Measurements from ENCODE around the gene APBB1IP.

Gene APBB1IP

DNA sequence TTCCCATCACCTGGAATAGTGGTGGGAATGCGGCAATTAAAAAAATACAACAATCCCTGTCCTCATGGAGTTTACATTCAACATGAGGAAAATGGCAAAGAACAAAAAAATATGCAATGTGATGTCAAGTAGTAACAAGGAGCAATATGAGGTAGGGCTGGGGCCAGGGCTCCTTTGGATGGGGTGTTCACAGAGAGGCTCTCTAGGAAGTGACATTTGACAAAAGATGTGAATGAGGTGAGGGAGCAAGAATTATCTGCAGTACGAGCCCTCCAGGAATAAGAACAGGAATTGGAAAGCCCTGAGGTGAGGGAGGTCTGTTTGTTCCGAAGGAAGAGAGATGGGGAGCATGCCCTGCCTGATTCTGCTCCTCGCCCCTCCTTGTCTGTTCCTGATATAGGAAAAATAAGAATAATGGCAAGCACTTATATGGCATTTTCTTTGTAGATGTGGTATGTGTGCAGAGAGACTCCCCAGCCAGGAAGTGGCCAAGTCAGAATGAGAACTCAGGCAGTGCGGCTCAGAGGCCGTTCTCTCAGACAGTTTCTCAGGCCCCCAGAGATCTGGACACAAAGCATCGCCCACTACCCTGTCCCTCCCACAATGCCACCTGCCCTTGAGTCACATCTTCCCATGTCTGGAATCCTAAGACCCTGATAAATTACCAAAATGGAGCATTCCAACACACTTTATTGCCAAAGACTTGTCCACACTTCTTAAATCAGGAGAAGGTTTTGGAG, 105.6 kb downstream of the APBB1IP start:
- H3K27ac ChIP-seq (ENCODE audit: low read depth, low read length) = no peak overlapping the region
- H3K4me1 ChIP-seq (ENCODE audit: control insufficient read depth in 1 of 2, insufficient read depth in 2 of 2, low read length in 2 of 2) = no peaks in the 10 kb centered on the region
- H3K9me3 ChIP-seq (ENCODE audit: control insufficient read depth in 1 of 2, low read length in 2 of 2) = no peaks in the 10 kb centered on the region
- no peaks in the 10 kb centered on the region for H3K36me3 ChIP-seq (ENCODE audit: control insufficient read depth in 1 of 2, insufficient read depth in 2 of 2, low read length in 2 of 2)
- no peak overlapping the region for H3K9ac ChIP-seq (ENCODE audit: low read depth in 1 of 2, low read length in 2 of 2)
- H3K27me3 ChIP-seq (ENCODE audit: control insufficient read depth in 1 of 2, insufficient read depth in 2 of 2, low read length in 2 of 2) = no peaks in the 10 kb centered on the region
- H3K4me3 ChIP-seq (ENCODE audit: low read depth in 1 of 2, low read length in 2 of 2) = no peak overlapping the region

GRCh38 chr10:26544932-26545331, 106.8 kb downstream of the APBB1IP start:
- no peaks in the 10 kb centered on the region for H3K9me3 ChIP-seq (ENCODE audit: control insufficient read depth in 1 of 2, low read length in 2 of 2)
- no peak overlapping the region for H3K4me3 ChIP-seq (ENCODE audit: low read depth in 1 of 2, low read length in 2 of 2)
- no peak overlapping the region for H3K9ac ChIP-seq (ENCODE audit: low read depth in 1 of 2, low read length in 2 of 2)
- H3K27ac ChIP-seq (ENCODE audit: low read depth, low read length) = no peak overlapping the region
- no peaks in the 10 kb centered on the region for H3K4me1 ChIP-seq (ENCODE audit: control insufficient read depth in 1 of 2, insufficient read depth in 2 of 2, low read length in 2 of 2)
- H3K27me3 ChIP-seq (ENCODE audit: control insufficient read depth in 1 of 2, insufficient read depth in 2 of 2, low read length in 2 of 2) = no peaks in the 10 kb centered on the region
- no peaks in the 10 kb centered on the region for H3K36me3 ChIP-seq (ENCODE audit: control insufficient read depth in 1 of 2, insufficient read depth in 2 of 2, low read length in 2 of 2)

GRCh38 chr10:26550774-26551526, 112.8 kb downstream of the APBB1IP start:
- no peak overlapping the region for H3K4me3 ChIP-seq (ENCODE audit: low read depth in 1 of 2, low read length in 2 of 2)
- H3K4me1 ChIP-seq (ENCODE audit: control insufficient read depth in 1 of 2, insufficient read depth in 2 of 2, low read length in 2 of 2) = peaks cover 0 to 6% of the 10 kb centered on the region in 2 donors
- H3K36me3 ChIP-seq (ENCODE audit: control insufficient read depth in 1 of 2, insufficient read depth in 2 of 2, low read length in 2 of 2) = peaks cover 0 to 4% of the 10 kb centered on the region in 2 donors
- no peaks in the 10 kb centered on the region for H3K27me3 ChIP-seq (ENCODE audit: control insufficient read depth in 1 of 2, insufficient read depth in 2 of 2, low read length in 2 of 2)
- no peak overlapping the region for H3K27ac ChIP-seq (ENCODE audit: low read depth, low read length)
- no peaks in the 10 kb centered on the region for H3K9me3 ChIP-seq (ENCODE audit: control insufficient read depth in 1 of 2, low read length in 2 of 2)
- H3K9ac ChIP-seq (ENCODE audit: low read depth in 1 of 2, low read length in 2 of 2) = peak overlapping the region in 1 of 2 donors; percentile 18

- Histone ChIP-seq H3K4me3 (ENCODE audit: low read depth in 1 of 2, low read length in 2 of 2) (no peak overlapping the region), H3K36me3 (ENCODE audit: control insufficient read depth in 1 of 2, insufficient read depth in 2 of 2, low read length in 2 of 2) (peaks cover 0 to 4% of the 10 kb centered on the region in 2 donors), H3K27ac (ENCODE audit: low read depth, low read length) (no peak overlapping the region), H3K4me1 (ENCODE audit: control insufficient read depth in 1 of 2, insufficient read depth in 2 of 2, low read length in 2 of 2) (peaks cover 0 to 20% of the 10 kb centered on the region in 2 donors), H3K9me3 (ENCODE audit: control insufficient read depth in 1 of 2, low read length in 2 of 2) (no peaks in the 10 kb centered on the region), H3K27me3 (ENCODE audit: control insufficient read depth in 1 of 2, insufficient read depth in 2 of 2, low read length in 2 of 2) (no peaks in the 10 kb centered on the region), H3K9ac (ENCODE audit: low read depth in 1 of 2, low read length in 2 of 2) (no peak overlapping the region)
Measured at GRCh38 chr10:26554246-26554645, 116.1 kb downstream of the APBB1IP start.

DNA sequence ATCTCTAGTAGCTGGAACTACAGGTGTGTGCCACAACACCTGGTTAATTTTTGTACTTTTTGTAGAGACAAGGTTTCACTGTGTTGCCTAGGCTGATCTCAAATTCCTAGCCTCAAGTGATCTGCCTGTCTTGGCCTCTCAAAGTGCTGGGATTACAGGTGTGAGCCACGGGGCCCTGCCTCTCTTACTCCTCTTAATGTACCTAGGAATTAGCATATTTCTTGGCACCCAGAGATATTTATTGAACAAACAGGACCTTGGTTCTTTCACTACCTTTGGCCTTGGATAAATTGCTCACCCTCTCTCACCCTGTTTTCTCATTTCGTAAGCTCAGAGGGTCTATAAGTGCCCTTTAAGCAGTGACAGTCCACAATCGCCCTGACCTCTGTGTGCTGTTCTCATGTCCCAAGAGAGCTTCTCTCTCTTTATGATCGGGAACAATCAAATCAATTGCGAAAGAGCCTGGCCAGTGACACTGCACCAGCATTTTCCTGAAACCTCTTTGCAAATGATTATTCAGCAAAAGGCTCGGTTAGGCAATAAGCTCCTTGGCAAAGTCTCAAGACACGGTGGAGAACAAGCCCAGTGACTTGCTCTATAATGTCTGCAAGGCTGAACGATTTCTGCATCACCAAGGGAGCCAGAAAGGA, 117.7 kb downstream of the APBB1IP start:
- Histone ChIP-seq H3K9me3 (ENCODE audit: control insufficient read depth in 1 of 2, low read length in 2 of 2) (no peaks in the 10 kb centered on the region), H3K27me3 (ENCODE audit: control insufficient read depth in 1 of 2, insufficient read depth in 2 of 2, low read length in 2 of 2) (no peaks in the 10 kb centered on the region), H3K9ac (ENCODE audit: low read depth in 1 of 2, low read length in 2 of 2) (no peak overlapping the region), H3K4me3 (ENCODE audit: low read depth in 1 of 2, low read length in 2 of 2) (peak overlapping the region in 1 of 2 donors; percentile 13), H3K36me3 (ENCODE audit: control insufficient read depth in 1 of 2, insufficient read depth in 2 of 2, low read length in 2 of 2) (peaks cover 0 to 12% of the 10 kb centered on the region in 2 donors), H3K4me1 (ENCODE audit: control insufficient read depth in 1 of 2, insufficient read depth in 2 of 2, low read length in 2 of 2) (peaks cover 0 to 20% of the 10 kb centered on the region in 2 donors), H3K27ac (ENCODE audit: low read depth, low read length) (no peak overlapping the region)

GRCh38 chr10:26556748-26557640, 118.9 kb downstream of the APBB1IP start:
- Histone ChIP-seq H3K36me3 (ENCODE audit: control insufficient read depth in 1 of 2, insufficient read depth in 2 of 2, low read length in 2 of 2) (peaks cover 0 to 8% of the 10 kb centered on the region in 2 donors), H3K4me3 (ENCODE audit: low read depth in 1 of 2, low read length in 2 of 2) (peak overlapping the region in 1 of 2 donors; percentile 37), H3K9me3 (ENCODE audit: control insufficient read depth in 1 of 2, low read length in 2 of 2) (no peaks in the 10 kb centered on the region), H3K9ac (ENCODE audit: low read depth in 1 of 2, low read length in 2 of 2) (no peak overlapping the region), H3K27me3 (ENCODE audit: control insufficient read depth in 1 of 2, insufficient read depth in 2 of 2, low read length in 2 of 2) (no peaks in the 10 kb centered on the region), H3K27ac (ENCODE audit: low read depth, low read length) (no peak overlapping the region), H3K4me1 (ENCODE audit: control insufficient read depth in 1 of 2, insufficient read depth in 2 of 2, low read length in 2 of 2) (peaks cover 0 to 20% of the 10 kb centered on the region in 2 donors)

DNA sequence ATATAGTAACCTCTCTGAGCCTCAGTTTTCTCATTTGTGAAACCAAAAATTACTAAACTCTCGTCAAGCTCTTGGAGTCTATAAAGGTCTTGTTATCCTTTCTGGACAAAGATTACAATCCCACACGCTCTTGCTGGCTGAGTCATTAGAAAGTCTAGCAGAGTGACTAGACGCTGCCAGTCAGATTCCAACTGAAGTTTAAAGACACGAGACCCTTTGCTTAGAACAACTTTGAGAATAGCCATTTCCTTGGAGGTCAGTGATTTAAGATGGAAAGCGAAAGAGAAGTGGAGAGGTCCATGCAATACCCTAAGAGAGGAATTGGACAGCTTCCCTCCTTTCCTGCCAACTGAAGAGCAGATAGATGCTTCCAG, 119.5 kb downstream of the APBB1IP start:
- Histone ChIP-seq H3K4me1 (ENCODE audit: control insufficient read depth in 1 of 2, insufficient read depth in 2 of 2, low read length in 2 of 2) (peaks cover 0 to 20% of the 10 kb centered on the region in 2 donors), H3K27ac (ENCODE audit: low read depth, low read length) (no peak overlapping the region), H3K4me3 (ENCODE audit: low read depth in 1 of 2, low read length in 2 of 2) (peak overlapping the region in 1 of 2 donors; percentile 37), H3K9ac (ENCODE audit: low read depth in 1 of 2, low read length in 2 of 2) (no peak overlapping the region), H3K36me3 (ENCODE audit: control insufficient read depth in 1 of 2, insufficient read depth in 2 of 2, low read length in 2 of 2) (peaks cover 0 to 12% of the 10 kb centered on the region in 2 donors), H3K27me3 (ENCODE audit: control insufficient read depth in 1 of 2, insufficient read depth in 2 of 2, low read length in 2 of 2) (no peaks in the 10 kb centered on the region), H3K9me3 (ENCODE audit: control insufficient read depth in 1 of 2, low read length in 2 of 2) (no peaks in the 10 kb centered on the region)

- no peaks in the 10 kb centered on the region for H3K4me1 ChIP-seq (ENCODE audit: control insufficient read depth in 1 of 2, insufficient read depth in 2 of 2, low read length in 2 of 2)
- no peak overlapping the region for H3K27ac ChIP-seq (ENCODE audit: low read depth, low read length)
- peak overlapping the region in 1 of 2 donors; percentile 12 for H3K4me3 ChIP-seq (ENCODE audit: low read depth in 1 of 2, low read length in 2 of 2)
- peaks cover 0 to 15% of the 10 kb centered on the region in 2 donors for H3K36me3 ChIP-seq (ENCODE audit: control insufficient read depth in 1 of 2, insufficient read depth in 2 of 2, low read length in 2 of 2)
- peaks cover 0 to 5% of the 10 kb centered on the region in 2 donors for H3K27me3 ChIP-seq (ENCODE audit: control insufficient read depth in 1 of 2, insufficient read depth in 2 of 2, low read length in 2 of 2)
- no peak overlapping the region for H3K9ac ChIP-seq (ENCODE audit: low read depth in 1 of 2, low read length in 2 of 2)
- no peaks in the 10 kb centered on the region for H3K9me3 ChIP-seq (ENCODE audit: control insufficient read depth in 1 of 2, low read length in 2 of 2)
Measured at GRCh38 chr10:26566525-26567350, 128.6 kb downstream of the APBB1IP start.

DNA sequence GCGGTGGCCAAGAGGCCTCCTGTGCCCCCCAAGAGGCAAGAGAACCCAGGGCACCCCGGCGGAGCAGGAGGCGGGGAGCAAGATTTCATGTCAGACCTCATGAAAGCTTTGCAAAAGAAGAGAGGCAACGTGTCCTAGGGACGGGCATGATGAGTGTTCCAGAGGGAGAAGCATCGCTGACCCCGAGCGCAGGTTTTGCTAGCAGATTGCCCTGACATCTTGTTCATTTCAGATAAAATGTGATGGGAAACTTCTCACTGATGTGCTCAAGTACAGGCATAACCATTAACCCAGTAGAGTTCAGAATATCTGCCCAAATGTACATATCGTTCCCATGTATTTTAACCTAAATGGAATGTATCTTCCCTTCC, 129.2 kb downstream of the APBB1IP start:
- H3K27me3 ChIP-seq (ENCODE audit: control insufficient read depth in 1 of 2, insufficient read depth in 2 of 2, low read length in 2 of 2) = peaks cover 0 to 5% of the 10 kb centered on the region in 2 donors
- H3K9ac ChIP-seq (ENCODE audit: low read depth in 1 of 2, low read length in 2 of 2) = no peak overlapping the region
- H3K36me3 ChIP-seq (ENCODE audit: control insufficient read depth in 1 of 2, insufficient read depth in 2 of 2, low read length in 2 of 2) = peaks cover 0 to 12% of the 10 kb centered on the region in 2 donors
- peak overlapping the region; percentile 20 to 30 for H3K4me3 ChIP-seq (ENCODE audit: low read depth in 1 of 2, low read length in 2 of 2)
- H3K9me3 ChIP-seq (ENCODE audit: control insufficient read depth in 1 of 2, low read length in 2 of 2) = no peaks in the 10 kb centered on the region
- no peak overlapping the region for H3K27ac ChIP-seq (ENCODE audit: low read depth, low read length)
- H3K4me1 ChIP-seq (ENCODE audit: control insufficient read depth in 1 of 2, insufficient read depth in 2 of 2, low read length in 2 of 2) = no peaks in the 10 kb centered on the region
